Spinal cord (tissue), 10 donors: Measurements from ENCODE around the gene VWDE. TPM values are rescaled to one million over a fixed set of nuclear protein-coding genes. Genes with fewer than 3 reads are reported as not detected.

ENCODE experiments used
- DNase-seq, 6 donors: peaks; one replicate each; pipeline versions ENCODE4 v3.0.0 to v3.0.0-alpha.2; 2013 to 2015; ENCODE audit warnings: low spot score in 6 of 6, low read depth in 4 of 6
- H3K27ac ChIP-seq: one replicate; pipeline ENCODE4 v1.5.1; 2013; ENCODE audit warnings: low read depth, low read length, control low read depth
- H3K27me3 ChIP-seq: one replicate; pipeline ENCODE4 v1.6.1; 2013; ENCODE audit warnings: low read length; ENCODE audit not compliant: control insufficient read depth, insufficient read depth
- H3K36me3 ChIP-seq: one replicate; pipeline ENCODE4 v1.6.1; 2013; ENCODE audit warnings: low read length; ENCODE audit not compliant: control insufficient read depth, insufficient read depth
- H3K4me1 ChIP-seq: one replicate; pipeline ENCODE4 v1.6.1; 2013; ENCODE audit warnings: low read length; ENCODE audit not compliant: control insufficient read depth, insufficient read depth
- H3K4me3 ChIP-seq: one replicate; pipeline ENCODE4 v1.5.1; 2013; ENCODE audit warnings: low read depth, low read length, control low read depth
- H3K9me3 ChIP-seq: one replicate; pipeline ENCODE4 v1.6.1; 2013; ENCODE audit warnings: low read length; ENCODE audit not compliant: control insufficient read depth, insufficient read depth
- WGBS: methylation state at CpG from one replicate; pipeline ENCODE4 v1.1.5; 2013; ENCODE audit warnings: missing lambda C conversion rate; ENCODE audit not compliant: insufficient coverage; 5-methylcytosine and 5-hydroxymethylcytosine counted together
- polyA plus RNA-seq, 2 donors: library from polyadenylated mRNA; unstranded; fragments of 120-200 nt; gene quantifications; one replicate each; pipeline ENCODE4 v1.2.1, GENCODE V29; 2013; ENCODE audit not compliant: insufficient read length in 2 of 2
- total RNA-seq, 2 donors: library from RNA; depleted of rRNA in 1 of 2; stranded (reverse); fragments of 120-200 nt in 1 of 2; fragments of >200 nt in 1 of 2; gene quantifications; one replicate each; pipeline versions ENCODE4 v1.2.3 to v1.2.4, GENCODE V29; 2013 to 2014
- donor health status: healthy.

The VWDE gene
- total and polyA plus RNA-seq, 4 donors: 0.65 to 4.9 (median 2.0) TPM

GRCh38 chr7:12425311-12425710 is 21.6 kb upstream of the VWDE start:
- no peaks in the 10 kb centered on the region for H3K36me3 ChIP-seq
- H3K27me3 ChIP-seq: no peaks in the 10 kb centered on the region
- WGBS: no CpG with 5 or more reads among the region's 1 CpG
- DNase-seq: no peak
- H3K9me3 ChIP-seq: peaks cover 1% of the 10 kb centered on the region
- H3K27ac ChIP-seq: no peak overlapping the region
- H3K4me3 ChIP-seq: no peak overlapping the region
- H3K4me1 ChIP-seq: no peaks in the 10 kb centered on the region

DNA sequence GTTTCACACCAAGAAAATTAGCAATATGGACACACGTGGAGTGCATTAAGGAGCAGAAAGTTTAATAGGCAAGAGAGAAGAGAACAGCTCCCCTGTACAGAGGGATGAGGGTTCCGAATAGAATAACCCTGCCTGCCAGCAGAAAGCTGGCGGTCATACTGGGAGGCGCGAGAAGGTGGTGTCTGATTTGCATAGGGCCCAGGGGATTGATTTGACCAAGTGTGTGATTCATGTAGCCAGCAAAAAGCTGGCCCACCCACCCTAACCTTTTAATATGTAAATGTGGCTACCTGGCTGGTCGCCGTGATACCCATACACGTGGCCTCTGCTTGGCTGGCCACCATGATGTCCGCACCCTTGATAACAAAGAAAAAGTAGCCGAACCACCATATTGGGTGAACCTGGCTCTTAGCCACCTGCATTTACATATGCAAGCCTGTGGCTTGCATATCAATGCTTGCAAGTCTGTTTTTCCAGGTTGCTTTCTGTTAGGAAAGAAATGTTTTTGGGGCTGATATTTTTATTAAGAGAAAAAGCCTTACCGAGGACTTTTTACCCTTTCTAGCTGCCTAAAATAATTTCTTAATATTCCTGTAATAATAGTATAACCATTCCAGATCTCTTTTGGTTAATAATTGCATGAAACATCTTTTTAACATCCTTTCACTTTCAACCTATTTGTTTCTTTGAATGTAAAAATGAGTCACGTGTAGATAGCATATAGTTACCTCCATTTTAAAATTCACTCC is 20.5 kb upstream of the VWDE start:
- 48% methylated on average over 10 of the region's 12 CpGs for WGBS
- Histone ChIP-seq H3K27ac (no peak overlapping the region), H3K27me3 (no peaks in the 10 kb centered on the region), H3K36me3 (no peaks in the 10 kb centered on the region), H3K4me1 (no peaks in the 10 kb centered on the region), H3K9me3 (peaks cover 1% of the 10 kb centered on the region), H3K4me3 (no peak overlapping the region)
- no peak for DNase-seq

DNA sequence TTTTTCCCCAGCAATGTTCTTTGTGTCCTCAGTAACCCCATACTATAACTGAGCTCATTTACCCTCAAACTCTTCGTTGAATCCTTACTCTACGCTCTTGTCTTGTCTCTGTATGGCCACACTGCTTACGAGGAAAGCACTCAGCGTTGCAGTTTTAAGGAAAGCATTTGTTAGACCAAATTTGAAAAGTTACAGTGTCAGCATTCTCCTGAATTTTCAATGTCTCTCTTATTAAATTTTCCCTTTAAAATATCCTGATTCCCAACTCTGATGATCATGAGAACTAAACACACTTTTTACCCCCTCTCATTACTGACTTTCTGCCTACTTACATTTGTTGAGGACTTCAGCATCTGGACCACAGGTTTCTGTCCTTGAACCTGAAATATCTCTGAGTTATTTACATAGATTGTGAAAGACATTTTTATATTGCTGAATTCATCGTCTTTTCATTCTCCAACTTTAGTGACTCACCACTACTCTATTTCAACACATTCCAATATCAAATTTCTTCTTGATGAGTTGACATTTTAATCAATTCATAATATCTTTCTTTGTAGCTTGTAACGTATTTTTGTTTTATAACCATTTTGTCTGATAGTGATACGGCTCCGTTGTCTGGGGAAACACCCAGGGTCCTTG is 19.8 kb upstream of the VWDE start:
- Histone ChIP-seq H3K9me3 (no peaks in the 10 kb centered on the region), H3K27me3 (no peaks in the 10 kb centered on the region), H3K36me3 (no peaks in the 10 kb centered on the region), H3K4me1 (no peaks in the 10 kb centered on the region), H3K27ac (no peak overlapping the region), H3K4me3 (no peak overlapping the region)
- no peak for DNase-seq
- WGBS: 72% methylated on average over 4 of the region's 8 CpGs

DNA sequence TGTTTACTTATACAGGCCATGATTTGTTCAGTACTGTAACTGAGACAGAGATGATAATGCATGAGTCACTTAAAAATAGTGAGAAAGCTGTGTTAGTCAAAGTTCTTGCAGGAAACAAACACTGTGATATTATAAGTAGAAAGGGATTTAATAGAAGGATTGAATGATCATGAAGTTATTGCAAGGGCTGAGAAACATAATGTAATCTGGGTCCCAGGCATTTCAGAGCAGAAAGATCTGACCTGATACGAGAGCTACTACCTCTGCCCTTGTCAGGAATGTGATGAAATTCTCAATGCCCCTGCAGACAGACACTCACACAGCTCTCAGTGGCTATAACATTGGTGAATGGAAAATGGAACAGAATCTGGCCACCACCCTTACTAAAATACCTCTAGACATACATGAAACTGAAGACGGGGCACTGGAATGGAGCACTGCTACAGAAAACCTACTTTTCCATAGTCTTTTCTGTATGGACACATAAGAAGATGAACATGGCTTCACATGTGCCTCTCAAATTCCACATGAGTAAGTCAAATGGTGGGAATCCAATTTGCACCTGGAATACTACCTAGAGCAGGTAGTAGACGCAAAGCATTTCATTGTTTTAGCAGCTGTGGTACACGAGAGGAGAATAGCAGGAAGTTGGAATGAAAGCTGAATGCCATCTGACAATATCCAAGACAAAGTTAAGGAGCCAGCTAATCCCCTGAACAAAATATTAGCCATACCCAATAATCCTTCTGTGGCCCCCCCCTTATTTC is 19.1 kb upstream of the VWDE start:
- Histone ChIP-seq H3K4me3 (no peak overlapping the region), H3K9me3 (no peaks in the 10 kb centered on the region), H3K27me3 (no peaks in the 10 kb centered on the region), H3K27ac (no peak overlapping the region), H3K36me3 (no peaks in the 10 kb centered on the region), H3K4me1 (no peaks in the 10 kb centered on the region)
- WGBS: 78% methylated on average over 2 of the region's 4 CpGs
- DNase-seq: no peak

- H3K36me3 ChIP-seq: no peaks in the 10 kb centered on the region
- no peak for DNase-seq
- no peak overlapping the region for H3K4me3 ChIP-seq
- no peak overlapping the region for H3K27ac ChIP-seq
- H3K27me3 ChIP-seq: no peaks in the 10 kb centered on the region
- no peaks in the 10 kb centered on the region for H3K9me3 ChIP-seq
- H3K4me1 ChIP-seq: no peaks in the 10 kb centered on the region
These were observed 14.8 kb upstream of the VWDE start for GRCh38 chr7:12418452-12418851.

DNA sequence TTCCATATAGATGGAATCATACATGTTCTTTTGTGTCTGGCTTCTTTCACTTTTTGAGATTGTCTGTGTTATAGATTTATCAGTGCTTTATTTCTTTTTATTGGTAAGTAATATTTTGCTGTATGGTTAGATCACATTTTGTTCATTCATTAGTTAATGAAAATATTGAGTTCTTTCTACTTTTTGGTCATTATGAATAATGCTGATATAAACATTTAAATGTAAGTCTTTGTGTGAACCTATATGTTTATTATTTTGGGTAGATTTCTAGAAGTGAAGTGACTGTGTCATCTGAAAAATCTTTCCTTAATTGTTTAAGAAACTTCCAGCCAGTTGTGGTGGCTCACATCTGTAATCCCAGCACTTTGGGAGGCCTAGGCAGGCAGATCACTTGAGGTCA is 11.4 kb upstream of the VWDE start:
- no peak for DNase-seq
- Histone ChIP-seq H3K9me3 (no peaks in the 10 kb centered on the region), H3K27me3 (no peaks in the 10 kb centered on the region), H3K36me3 (no peaks in the 10 kb centered on the region), H3K4me1 (no peaks in the 10 kb centered on the region), H3K27ac (no peak overlapping the region), H3K4me3 (no peak overlapping the region)

DNA sequence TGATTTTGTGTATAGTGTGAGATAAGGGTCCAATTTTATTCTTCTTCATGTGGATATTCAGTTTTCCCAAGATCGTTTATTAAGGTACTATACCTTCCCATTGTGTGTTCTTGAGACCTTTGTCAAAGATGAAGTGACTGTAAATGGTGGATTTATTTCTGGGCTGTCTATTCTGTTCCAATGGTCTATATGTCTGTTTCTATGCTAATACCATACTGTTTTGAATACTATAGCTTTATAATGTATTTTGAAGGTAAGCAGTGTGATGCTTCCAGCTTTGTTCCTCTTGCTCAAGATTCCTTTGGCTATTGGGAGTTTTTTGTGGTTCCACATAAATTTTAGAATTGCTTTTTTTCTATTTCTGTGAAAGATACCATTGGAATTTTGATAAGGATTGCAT is 8.7 kb upstream of the VWDE start:
- H3K27me3 ChIP-seq: no peaks in the 10 kb centered on the region
- no peaks in the 10 kb centered on the region for H3K9me3 ChIP-seq
- no peak overlapping the region for H3K4me3 ChIP-seq
- no peaks in the 10 kb centered on the region for H3K36me3 ChIP-seq
- H3K4me1 ChIP-seq: no peaks in the 10 kb centered on the region
- WGBS: no CpG with 5 or more reads among the region's 1 CpG
- no peak overlapping the region for H3K27ac ChIP-seq
- DNase-seq: no peak

- no peak for DNase-seq
- Histone ChIP-seq H3K27ac (no peak overlapping the region), H3K9me3 (no peaks in the 10 kb centered on the region), H3K36me3 (no peaks in the 10 kb centered on the region), H3K4me1 (no peaks in the 10 kb centered on the region), H3K4me3 (no peak overlapping the region), H3K27me3 (no peaks in the 10 kb centered on the region)
These were observed 6.9 kb upstream of the VWDE start for GRCh38 chr7:12410523-12410922.

DNA sequence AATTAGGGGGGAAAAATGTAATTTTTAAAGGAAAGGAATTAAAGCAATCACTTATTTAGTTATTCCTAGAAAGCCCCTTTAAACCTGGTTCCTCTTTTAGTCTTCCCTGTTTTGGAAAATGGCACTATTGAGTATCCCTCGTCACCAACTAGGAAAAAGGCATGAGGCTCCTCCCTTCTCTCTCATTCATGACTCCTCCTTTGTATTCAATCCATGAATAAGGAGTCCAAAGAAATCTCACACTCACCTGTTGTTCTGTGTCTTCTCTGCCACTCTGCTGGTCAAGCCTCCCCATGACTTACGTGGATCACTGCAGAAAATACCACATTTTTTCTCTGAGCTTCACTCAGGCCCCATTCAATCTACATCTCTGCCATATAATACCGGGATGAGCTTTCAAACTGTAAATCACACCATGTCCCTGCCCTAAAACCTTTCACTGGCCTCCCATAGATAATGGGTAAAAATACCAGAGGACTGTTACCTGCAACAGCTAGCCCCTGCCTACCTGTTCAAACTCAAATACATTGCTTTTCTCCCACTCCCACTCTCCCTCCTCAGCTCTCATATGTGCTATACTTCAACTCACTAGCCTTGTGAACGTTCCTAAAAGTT is 5.5 kb upstream of the VWDE start:
- Histone ChIP-seq H3K27me3 (no peaks in the 10 kb centered on the region), H3K4me3 (no peak overlapping the region), H3K9me3 (no peaks in the 10 kb centered on the region), H3K4me1 (no peaks in the 10 kb centered on the region), H3K36me3 (no peaks in the 10 kb centered on the region), H3K27ac (no peak overlapping the region)
- DNase-seq: no peak
- WGBS: 54% methylated on average over 4 of the region's 4 CpGs
